DMS 273 (cell line): ENCODE results near the gene FXR1.
"Not testable (repeated sequence)": the region's sequence is repeated elsewhere in the genome, so short reads cannot be mapped to it uniquely, and the experiment has no call there.

Experiments used
- DNase-seq: peaks from one replicate; lab custom pipeline; 2025; ENCODE audit not compliant: unreplicated experiment; lab: John Stamatoyannopoulos, UW

The FXR1 gene

GRCh38 chr3:180912304-180913296 lies at the start of gene FXR1:
TSS of gene FXR1 (plus strand) at chr3:180912670. CDS start at chr3:180912686, 16 bp downstream.
- peak; percentile 97 for DNase-seq

GRCh38 chr3:180870008-180870699 lies 42.3 kb upstream of the FXR1 start:
- DNase-seq: peak; percentile 25

- DNase-seq: no peak
Observed at GRCh38 chr3:180871901-180872300, 40.6 kb upstream of the FXR1 start.

GRCh38 chr3:180872430-180872829 lies 40.0 kb upstream of the FXR1 start:
- not testable (repeated sequence) for DNase-seq

DNA sequence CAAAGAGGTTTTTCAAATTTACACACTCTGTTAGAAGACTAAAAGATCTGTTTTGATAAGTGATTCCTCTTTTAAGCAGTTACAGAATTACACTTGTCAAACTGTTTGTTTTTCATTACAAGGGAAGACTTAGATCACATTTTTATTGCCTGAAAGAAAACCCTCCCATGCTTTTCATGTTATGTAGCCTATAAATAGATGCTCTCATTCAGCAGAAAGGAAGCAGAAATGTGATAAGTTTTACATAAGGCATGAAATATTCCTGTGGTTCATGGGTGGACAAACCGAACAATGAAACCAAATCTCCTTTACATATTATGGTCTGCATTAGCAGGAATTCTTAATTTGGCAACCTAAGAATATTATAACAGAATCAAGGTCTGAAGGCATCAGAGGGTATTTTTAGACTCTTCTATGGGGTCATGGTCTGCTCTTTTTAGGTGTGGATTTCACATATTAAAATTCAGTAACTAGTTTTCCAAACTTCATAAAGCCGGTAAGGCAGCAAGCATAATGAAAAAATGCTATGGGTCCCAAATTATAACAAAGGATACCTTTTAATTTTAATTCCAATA lies 37.3 kb upstream of the FXR1 start:
- DNase-seq: no peak

- no peak for DNase-seq
Observed at GRCh38 chr3:180881065-180881801, 31.2 kb upstream of the FXR1 start.

DNA sequence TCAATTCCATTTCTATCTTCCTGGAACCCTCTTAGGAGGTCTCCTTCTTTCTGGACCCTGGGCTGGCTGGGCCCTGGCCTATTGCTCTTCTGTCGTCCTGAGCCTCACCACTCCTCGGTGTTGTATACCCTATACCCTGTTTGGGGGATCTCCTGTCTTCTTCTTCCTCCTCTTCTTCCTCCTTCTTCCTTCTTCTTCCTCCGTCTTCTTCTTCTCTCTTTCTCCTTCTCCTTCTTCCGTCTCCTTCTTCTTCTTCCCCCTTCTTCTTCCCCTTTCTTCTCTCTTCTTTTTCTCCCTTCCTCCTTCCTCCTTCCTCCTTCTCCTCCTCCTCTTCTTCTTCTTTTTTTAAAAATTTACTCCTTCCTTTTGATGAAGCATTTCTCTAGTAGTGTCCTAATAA lies 30.4 kb upstream of the FXR1 start:
- no peak for DNase-seq

- no peak for DNase-seq
Observed at GRCh38 chr3:180888992-180889560, 23.4 kb upstream of the FXR1 start.

DNA sequence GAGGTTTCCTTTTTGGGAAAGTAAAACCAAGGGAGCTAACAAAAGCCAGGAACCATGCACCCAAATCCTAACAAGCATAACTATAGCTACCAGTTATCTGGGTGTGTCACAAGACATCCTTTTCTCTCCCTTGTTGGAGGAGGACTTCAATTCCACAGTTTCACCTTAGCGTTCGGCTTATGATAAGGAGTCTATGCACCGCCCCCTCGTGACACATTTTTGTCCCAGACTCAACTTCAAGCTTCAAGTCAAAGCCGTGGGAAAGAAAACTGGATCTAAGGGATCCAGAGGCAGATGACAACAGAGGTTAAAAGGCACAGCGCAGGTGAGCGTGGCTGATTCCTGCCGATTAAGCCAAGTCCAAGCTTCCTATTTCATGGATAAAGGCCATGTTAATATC lies 13.9 kb upstream of the FXR1 start:
- DNase-seq: no peak

- DNase-seq: peak; percentile 21
Observed at GRCh38 chr3:180909369-180910127, 2.9 kb upstream of the FXR1 start.

- DNase-seq: no peak
Observed at GRCh38 chr3:180910823-180911222, 1.6 kb upstream of the FXR1 start.

- no peak for DNase-seq
Observed at GRCh38 chr3:180911876-180912303, 580 bp upstream of the FXR1 start.

GRCh38 chr3:180913581-180914404 lies 1.3 kb downstream of the FXR1 start:
- DNase-seq: peak; percentile 46

- no peak for DNase-seq
Observed at GRCh38 chr3:180918542-180918941, 6.1 kb downstream of the FXR1 start.

DNA sequence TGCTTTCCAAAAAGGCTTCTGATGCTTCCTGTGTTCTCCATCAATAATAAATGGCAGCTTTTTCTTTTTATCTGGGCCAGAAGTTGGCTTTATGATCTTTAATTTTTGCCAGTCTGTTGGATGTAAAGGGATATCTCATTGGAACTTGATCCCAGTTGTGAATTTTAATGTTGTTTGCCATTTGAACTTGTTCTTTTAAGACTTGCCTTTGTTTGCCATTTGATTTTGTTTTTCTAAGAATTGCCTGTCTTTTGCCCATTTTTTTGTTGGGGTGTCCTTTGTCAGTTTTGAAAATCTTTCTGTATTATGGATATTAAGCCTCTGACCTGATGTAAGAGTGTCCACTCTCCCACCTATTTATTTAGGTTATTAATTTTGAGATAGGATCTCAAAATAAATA lies 9.8 kb downstream of the FXR1 start:
- no peak for DNase-seq

DNA sequence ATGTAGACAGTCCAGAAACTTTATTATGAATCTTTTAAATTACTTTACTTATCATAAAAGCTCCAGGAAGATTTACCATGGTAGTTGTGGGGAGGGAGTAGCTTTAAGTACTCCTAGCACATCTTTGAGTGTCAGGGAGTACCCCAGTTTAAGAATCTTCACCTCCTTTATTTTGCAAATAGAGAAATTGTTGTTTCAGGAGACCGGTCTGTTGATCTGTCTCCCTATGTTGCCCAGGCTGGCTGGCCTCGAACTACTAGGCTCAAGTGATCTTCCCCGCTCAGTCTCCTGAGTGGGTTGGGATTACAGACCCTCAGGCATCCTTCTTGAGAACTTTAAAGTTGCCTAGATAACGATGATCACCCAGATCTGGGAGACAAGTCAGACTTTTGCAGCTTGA lies 11.1 kb downstream of the FXR1 start:
- DNase-seq: no peak

DNA sequence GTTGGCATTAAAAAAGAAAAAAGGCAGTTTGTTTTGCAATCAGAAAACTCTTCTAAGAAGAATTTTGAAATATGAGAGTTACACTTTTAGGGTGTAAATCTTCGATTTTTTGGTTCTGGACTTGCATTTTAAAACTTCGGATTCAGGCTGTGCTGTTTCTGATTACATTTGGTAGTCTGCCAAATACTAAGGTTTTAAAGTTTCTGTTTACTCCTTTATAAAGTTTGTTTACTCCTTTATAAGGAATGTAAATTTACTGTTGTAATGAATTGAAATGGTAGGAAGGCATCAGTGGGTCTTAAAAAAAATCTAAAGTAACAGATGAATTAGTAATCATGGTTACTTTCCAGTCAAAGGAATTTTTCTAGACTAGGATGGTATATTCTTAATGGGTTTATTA lies 14.1 kb downstream of the FXR1 start:
- no peak for DNase-seq

DNA sequence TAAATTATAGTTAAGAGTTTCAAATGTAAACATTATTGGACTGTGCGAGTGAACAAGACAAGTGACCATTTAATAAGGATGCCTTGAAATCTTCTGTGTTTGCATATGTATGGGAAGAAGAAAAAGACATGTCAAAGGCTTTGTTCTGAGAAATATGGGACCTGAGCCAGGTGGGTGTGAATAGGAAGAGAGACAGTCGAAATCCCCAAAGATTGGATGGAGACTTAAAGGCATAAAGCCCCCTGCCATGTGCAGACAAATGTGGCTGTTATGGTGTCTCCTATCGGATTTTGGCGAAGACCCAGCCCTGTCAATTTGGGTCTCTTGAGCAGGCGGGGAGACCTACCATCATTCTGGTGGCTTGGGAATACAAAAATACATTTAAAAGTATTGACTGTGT lies 16.9 kb downstream of the FXR1 start:
- DNase-seq: no peak

GRCh38 chr3:180930526-180930925 lies 18.1 kb downstream of the FXR1 start:
- no peak for DNase-seq
